NK-92 (cell line): ENCODE measurements around the gene SMPDL3B.

Experiments used
- DNase-seq: peaks from one replicate; lab custom pipeline; 2025; ENCODE audit not compliant: unreplicated experiment; lab: John Stamatoyannopoulos, UW

Gene SMPDL3B

DNA sequence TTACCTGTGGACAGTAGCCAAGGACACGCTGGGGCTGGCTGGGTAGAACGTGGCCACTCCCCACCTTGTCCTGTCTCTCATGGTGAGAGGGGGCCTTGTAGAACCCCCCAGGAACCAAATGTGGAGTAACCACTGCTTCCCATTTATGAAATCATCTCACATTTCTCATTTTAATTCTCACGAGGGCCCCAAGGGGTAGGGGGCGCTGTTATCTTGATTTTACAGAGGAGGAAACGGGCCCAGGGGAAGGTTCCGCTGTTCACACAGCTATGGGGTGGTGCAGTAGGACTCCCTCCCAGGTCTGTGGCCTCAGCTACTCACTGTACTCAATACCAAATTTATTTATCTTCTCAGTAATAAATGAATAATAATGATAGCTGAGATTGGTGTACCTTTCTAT, 5.5 kb downstream of the SMPDL3B start:
- no peak for DNase-seq

DNA sequence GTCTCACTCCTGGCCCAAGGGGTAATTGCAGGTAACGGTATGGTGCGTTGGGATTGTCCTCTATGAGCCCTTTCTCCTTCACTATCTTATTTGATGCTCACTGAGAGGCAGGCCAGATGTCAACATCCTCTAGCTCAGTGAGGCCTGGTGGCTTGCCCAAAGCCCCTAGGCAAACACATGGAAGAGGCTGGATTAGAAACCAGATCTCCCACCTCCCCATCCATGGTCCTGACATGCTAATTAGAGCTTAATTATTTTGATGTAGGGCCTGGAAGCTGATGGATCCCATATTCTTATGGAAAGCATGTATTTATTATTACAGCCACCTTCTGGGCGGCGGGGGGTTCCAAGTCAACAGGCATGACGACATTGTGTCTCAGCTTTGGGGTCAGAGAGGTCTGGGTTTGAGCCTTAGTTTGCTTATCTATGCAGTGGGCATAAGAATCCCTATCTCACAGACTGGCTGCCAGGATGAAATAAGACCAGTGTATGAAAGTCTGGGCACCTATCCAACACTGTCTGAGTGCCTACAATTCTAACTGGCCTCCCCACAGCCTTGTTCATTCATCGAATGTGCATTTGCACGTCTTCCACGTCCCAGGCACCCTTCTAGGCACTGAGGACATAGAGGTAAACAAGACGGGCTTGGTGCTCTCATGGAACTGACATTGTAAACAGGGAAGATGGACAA, 6.2 kb downstream of the SMPDL3B start:
- DNase-seq = no peak

DNA sequence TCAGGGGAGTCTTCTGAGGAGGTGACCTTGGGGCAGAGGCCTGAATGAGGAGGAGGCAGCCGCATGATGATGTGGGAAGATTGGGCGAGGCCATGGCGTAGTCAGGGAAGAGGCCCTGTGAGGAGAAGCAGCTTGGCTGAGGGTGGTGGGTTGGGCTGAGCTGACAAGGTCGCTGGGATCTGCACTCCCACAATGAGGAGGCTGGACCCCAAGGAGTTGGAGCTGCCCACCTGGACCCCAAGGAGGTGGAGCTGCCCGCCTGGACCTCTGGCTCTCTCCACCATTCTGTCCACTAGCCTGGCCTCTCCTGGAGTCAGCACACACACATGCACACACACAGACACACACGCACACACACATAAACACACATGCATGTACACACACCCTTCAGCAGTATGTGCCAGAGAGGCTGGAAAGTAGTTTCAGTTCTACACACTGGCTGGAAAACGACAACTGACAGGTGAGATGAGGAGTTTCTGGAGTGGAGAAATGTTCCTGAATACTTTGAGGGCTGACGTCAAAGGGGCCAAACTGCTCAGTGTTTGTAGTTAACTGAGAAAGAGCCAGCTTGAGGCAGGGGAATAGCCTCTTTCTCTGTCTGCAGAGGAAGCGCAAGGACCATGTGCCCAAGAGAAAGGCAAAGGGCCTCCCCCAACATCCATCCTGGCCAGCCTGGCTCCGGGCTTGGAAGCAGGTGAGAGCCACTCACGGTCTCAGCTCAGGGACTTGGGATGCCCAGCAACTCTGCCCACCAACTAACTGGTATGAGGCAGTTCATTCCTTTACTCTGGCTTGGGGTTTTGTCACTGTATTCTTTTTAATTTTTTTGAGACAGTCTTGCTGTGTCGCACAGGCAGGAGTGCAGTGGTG, 7.1 kb downstream of the SMPDL3B start:
- DNase-seq = no peak

DNA sequence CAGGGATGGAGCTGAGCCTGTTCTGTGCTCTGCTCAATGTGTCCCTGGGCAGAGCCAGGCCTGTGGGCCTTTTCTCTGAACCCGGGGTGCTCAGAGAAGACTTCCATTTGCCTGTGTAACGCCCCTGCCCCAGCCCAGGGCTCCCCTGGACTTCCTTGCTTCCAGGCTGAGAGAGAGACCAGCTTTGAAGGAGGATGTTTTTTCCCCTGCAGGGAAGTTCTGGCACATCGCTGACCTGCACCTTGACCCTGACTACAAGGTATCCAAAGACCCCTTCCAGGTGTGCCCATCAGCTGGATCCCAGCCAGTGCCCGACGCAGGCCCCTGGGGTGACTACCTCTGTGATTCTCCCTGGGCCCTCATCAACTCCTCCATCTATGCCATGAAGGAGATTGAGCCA, 10.2 kb downstream of the SMPDL3B start:
- DNase-seq = no peak

- DNase-seq = no peak
Measured at GRCh38 chr1:27949027-27949426, 14.2 kb downstream of the SMPDL3B start.

DNA sequence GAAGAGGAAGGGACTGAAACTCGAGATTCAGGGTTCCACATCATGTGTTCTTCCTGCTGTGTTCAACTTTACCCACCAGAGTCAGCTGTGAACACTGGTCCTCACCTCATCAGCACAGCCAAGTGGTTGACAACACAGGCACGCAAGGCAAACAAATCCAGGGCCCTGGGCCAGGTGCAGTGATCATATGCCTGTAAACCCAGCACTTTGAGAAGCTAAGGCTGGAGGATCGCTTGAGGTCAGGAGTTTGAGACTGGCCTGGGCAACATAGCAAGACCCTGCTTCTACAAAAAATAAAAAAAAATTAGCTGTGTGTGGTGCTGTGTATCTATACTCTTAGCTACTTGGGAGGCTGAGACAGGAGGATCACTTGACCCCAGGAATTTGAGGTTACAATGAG, 16.6 kb downstream of the SMPDL3B start:
- DNase-seq = no peak

GRCh38 chr1:27952147-27952546, 17.3 kb downstream of the SMPDL3B start:
- no peak for DNase-seq

- no peak for DNase-seq
Measured at GRCh38 chr1:27954186-27954585, 19.4 kb downstream of the SMPDL3B start.

DNA sequence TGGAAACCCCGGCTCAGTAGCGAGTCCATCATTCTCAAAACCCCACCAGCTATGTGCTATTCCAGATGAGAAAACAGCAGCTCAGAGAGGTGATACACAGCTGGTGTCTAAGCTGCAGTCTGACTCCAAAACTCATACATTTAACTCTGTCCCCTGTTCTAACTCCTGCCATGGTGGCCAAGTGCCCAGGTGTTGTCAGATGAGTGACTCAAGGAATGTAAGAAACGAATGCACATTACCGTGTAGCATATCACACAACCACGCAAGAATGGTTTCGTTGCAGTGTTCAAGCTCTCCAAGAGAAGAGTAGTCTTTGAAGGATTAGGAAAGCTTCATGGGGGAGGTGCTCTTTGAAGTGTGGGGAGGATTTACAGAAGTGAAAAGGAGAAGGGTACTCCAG, 20.3 kb downstream of the SMPDL3B start:
- no peak for DNase-seq

DNA sequence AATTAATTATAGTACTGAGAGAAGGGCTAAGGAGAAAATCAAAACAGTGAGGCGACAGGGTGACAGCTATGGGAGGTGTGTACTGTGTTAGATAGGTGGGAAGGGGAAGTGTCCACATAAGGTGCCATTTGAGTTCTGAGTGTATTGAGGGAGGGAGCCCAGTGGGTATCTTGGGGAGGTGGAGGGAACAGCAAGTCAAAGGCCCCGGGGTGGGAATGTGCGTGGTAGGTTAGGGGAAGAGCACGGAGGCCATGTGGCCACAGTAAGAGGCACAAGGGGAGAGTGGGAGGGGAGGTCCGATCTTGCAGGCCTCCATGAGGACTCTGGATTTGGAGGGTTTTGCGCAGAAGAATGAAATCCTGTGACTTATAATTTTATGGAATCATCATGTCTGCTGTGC, 22.0 kb downstream of the SMPDL3B start:
- DNase-seq = no peak

DNA sequence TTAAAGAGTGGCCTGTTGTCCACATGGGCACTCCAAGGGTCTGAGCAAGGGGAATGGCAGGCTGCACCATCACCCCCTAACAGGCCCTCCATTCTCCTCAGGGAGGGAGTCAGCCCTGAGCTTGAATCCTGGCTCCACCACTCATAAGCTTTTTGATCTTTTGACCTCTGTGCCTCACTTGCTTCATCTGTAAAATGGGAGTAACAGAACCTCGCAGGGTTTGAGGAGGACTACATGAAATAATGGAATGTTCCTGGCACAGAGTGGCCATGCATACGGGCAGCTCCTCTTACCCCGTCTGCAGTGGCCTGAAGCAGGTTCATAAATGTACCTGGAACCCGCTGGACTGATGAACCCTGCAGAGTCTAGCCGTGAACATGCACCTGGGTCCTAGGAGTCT, 22.9 kb downstream of the SMPDL3B start:
- no peak for DNase-seq

DNA sequence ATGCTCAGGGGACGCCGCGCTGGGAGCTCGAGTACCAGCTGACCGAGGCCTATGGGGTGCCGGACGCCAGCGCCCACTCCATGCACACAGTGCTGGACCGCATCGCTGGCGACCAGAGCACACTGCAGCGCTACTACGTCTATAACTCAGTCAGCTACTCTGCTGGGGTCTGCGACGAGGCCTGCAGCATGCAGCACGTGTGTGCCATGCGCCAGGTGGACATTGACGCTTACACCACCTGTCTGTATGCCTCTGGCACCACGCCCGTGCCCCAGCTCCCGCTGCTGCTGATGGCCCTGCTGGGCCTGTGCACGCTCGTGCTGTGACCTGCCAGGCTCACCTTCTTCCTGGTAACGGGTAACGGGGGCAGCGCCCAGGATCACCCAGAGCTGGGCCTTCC, 23.7 kb downstream of the SMPDL3B start:
- no peak for DNase-seq

DNA sequence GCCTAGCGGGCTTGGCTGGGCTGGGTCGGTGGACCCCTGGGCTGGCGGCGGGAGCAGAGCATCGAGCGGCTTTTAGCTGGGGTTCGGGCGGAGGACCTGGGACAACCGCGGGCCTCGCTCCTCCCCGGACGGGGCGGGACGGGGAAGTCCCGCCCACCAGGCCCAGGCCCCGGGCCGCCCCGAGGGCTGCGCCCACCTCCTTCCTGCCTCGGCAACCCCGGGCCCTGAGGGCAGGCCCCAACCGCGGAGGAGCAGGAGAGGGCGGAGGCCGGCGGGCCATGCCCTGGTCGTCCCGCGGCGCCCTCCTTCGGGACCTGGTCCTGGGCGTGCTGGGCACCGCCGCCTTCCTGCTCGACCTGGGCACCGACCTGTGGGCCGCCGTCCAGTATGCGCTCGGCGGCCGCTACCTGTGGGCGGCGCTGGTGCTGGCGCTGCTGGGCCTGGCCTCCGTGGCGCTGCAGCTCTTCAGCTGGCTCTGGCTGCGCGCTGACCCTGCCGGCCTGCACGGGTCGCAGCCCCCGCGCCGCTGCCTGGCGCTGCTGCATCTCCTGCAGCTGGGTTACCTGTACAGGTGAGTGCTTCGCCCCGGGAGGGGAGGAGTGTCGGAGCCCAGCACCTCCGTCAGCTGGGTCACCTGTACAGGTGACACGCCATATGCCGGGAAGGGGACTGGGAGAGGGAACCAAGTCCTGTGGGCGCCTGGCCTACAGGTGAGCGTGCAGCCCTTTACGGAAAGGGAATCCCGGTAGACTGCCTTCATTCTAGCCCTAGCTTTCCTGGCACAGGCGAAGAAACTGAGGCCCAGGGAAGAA, 25.2 kb downstream of the SMPDL3B start, which contains the start of gene XKR8:
XKR8 (plus strand) TSS at position 182 of the 812 bp plus-strand sequence; CDS start at position 279, 97 bp downstream.
- no peak for DNase-seq

- DNase-seq = no peak
Measured at GRCh38 chr1:27960762-27961645, 26.2 kb downstream of the SMPDL3B start.

DNA sequence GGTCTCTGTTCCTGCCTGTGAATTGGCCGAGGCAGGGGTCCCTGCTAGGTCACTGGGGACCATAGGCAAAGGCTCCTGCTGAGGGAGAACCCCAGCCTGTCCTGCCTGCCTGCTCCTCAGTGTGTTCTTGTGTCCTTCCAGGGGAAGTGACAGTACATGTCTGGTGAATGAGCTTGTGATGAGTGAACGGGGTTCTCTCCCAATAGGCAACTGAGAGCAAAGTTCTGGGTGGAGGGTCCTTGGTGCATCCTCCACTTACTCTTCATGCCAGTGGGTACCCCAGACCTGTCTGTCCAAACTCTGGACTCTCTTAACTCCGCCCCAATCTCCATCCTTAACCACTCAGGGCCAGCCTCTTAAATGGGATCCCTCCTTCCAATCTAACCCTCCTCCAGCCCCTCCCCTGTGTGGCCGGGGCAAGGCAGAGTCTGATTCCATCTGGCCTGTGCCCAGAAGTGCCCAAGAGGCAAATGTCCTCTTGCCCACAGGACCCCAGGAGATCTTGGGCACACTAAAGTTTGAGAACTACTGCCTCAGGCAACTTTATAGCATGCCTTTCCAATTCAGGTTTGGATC, 26.9 kb downstream of the SMPDL3B start:
- no peak for DNase-seq

GRCh38 chr1:27963393-27963792, 28.6 kb downstream of the SMPDL3B start:
- no peak for DNase-seq

DNA sequence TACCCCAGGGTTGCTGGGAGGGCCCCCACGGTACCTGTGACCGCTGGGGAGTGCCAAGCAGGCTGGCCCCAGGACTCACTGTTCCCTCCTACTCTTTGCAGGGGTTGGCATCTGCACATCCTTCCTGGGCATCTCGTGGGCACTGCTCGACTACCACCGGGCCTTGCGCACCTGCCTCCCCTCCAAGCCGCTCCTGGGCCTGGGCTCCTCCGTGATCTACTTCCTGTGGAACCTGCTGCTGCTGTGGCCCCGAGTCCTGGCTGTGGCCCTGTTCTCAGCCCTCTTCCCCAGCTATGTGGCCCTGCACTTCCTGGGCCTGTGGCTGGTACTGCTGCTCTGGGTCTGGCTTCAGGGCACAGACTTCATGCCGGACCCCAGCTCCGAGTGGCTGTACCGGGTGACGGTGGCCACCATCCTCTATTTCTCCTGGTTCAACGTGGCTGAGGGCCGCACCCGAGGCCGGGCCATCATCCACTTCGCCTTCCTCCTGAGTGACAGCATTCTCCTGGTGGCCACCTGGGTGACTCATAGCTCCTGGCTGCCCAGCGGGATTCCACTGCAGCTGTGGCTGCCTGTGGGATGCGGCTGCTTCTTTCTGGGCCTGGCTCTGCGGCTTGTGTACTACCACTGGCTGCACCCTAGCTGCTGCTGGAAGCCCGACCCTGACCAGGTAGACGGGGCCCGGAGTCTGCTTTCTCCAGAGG, 31.8 kb downstream of the SMPDL3B start:
- no peak for DNase-seq

GRCh38 chr1:27967106-27967883, 32.5 kb downstream of the SMPDL3B start:
- no peak for DNase-seq
